Right cardiac atrium (tissue), 5 donors: ENCODE results near the gene RGS9BP. TPM values are rescaled to one million over a fixed set of nuclear protein-coding genes. Genes with fewer than 3 reads are reported as not detected.
A peak's percentile ranks its signal among the peaks of the same experiment; 100 is the strongest.

Experiments used
- ATAC-seq, 2 donors: fragments of 200-7000 bp; cut with Tn5 transposase; one replicate each; pipeline versions ENCODE4 v1.8.0 to v1.9.1; 2020; ENCODE audit warnings: moderate library complexity in 2 of 2, mild to moderate bottlenecking in 1 of 2
- DNase-seq, 3 donors: peaks; one replicate each; pipeline ENCODE4 v3.0.0-alpha.2; 2020
- H3K27ac ChIP-seq: one replicate; pipeline ENCODE4 v1.5.1; 2013; ENCODE audit warnings: mild to moderate bottlenecking, low read length, control low read depth, moderate library complexity
- H3K27me3 ChIP-seq: one replicate; pipeline ENCODE4 v1.6.1; 2013; ENCODE audit not compliant: control insufficient read depth, insufficient read depth
- H3K4me1 ChIP-seq: one replicate; pipeline ENCODE4 v1.6.1; 2013; ENCODE audit warnings: low read length; ENCODE audit not compliant: control insufficient read depth, insufficient read depth
- H3K4me3 ChIP-seq: one replicate; pipeline ENCODE4 v1.5.1; 2013; ENCODE audit warnings: low read length, control low read depth
- H3K9me3 ChIP-seq: one replicate; pipeline ENCODE4 v1.6.1; 2013; ENCODE audit warnings: low read length; ENCODE audit not compliant: control insufficient read depth
- WGBS: extraction: QIAGEN DNeasy Blood & Tissue Kit; methylation state at CpG from one replicate; pipeline ENCODE4 v1.1.7; 2013; 5-methylcytosine and 5-hydroxymethylcytosine counted together
- intact Hi-C, 4 donors: fragments of 100-400 bp; cut with DNase I; formaldehyde crosslinking; loops; one replicate each; pipeline versions ENCODE4 v1.11.0 to v1.14.0; 2022 to 2023
- polyA plus RNA-seq: library from polyadenylated mRNA; stranded (reverse); fragments of 200-250 nt; gene quantifications from one replicate; pipeline ENCODE4 v1.2.3, GENCODE V29; 2013
- total RNA-seq, 4 donors: library from RNA; stranded (reverse); fragmentation: NEBNext Ultra II Directional; extraction: Animal tissue kit (Norgen Biotek cat#: 25700); gene quantifications; one replicate each; pipeline ENCODE4 v1.2.1, GENCODE V29; 2021
- donor health status: healthy with polysubstance abuse.
- donor health status: DM: no; HTN: yes; CAD: no.
- donor health status: DM: no; HTN: no; CAD: no.
- donor health status: DM: no; HTN: yes; CAD: no; lungs with severe emphysema.
- donor health status: DM: yes; HTN: yes; CAD: no.

RGS9BP gene
- total and polyA plus RNA-seq, 5 donors = 1.2 to 6.6 (median 2.8) TPM

GRCh38 chr19:32720216-32720935, 44.7 kb downstream of the RGS9BP start:
- Histone ChIP-seq H3K4me3 (no peak overlapping the region), H3K27ac (no peak overlapping the region), H3K9me3 (no peaks in the 10 kb centered on the region), H3K4me1 (no peaks in the 10 kb centered on the region), H3K27me3 (no peaks in the 10 kb centered on the region)
- intact Hi-C loops = no loop called here
- no peak for DNase-seq
- peak in 1 of 2 donors; percentile 41 for ATAC-seq
- WGBS = 94% methylated on average over 22 of the region's 22 CpGs

DNA sequence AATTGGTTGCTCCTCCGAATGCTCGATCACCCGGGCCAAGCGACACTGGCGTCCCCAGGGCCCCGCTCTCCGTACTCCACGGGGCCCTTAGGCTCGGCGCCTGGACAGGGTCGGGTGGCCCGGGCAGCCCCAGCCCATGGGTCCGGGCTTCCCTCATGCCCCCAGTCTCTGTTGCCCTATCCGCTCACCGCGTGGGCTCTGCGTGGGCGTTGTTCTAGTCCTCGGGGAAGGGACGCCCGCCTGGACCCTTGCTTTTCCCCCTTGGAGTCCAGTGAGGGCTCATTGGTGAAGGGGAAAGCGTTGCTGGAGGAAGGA, 45.2 kb downstream of the RGS9BP start:
- DNase-seq = peak in 1 of 3 donors; percentile 44
- Histone ChIP-seq H3K9me3 (no peaks in the 10 kb centered on the region), H3K4me1 (no peaks in the 10 kb centered on the region), H3K27me3 (no peaks in the 10 kb centered on the region), H3K4me3 (no peak overlapping the region), H3K27ac (no peak overlapping the region)
- intact Hi-C loops = no loop called here
- ATAC-seq = peak in 1 of 2 donors; percentile 42
- 95% methylated on average over 22 of the region's 22 CpGs for WGBS

Other genes starting within 250 kb of the RGS9BP start
- gene PDCD5, start 94.7 kb upstream of the RGS9BP start, total RNA-seq = 100 to 1,000 TPM; 113 to 122 (median 116) TPM
- 254 TPM for gene PDCD5, start 94.7 kb upstream of the RGS9BP start, polyA plus RNA-seq
- 10 to 100 TPM; 16.0 to 27.9 (median 23.0) TPM for gene ANKRD27, start 668 bp upstream of the RGS9BP start, total RNA-seq
- 8.4 TPM for gene ANKRD27, start 668 bp upstream of the RGS9BP start, polyA plus RNA-seq
- gene NUDT19, start 16.0 kb downstream of the RGS9BP start, total RNA-seq = 10 to 100 TPM in 3 of 4 donors, 1 to 10 TPM in 1; 9.3 to 16.9 (median 14.0) TPM
- gene NUDT19, start 16.0 kb downstream of the RGS9BP start, polyA plus RNA-seq = 12.3 TPM
- gene TDRD12, start 43.9 kb downstream of the RGS9BP start, total RNA-seq = 1 to 10 TPM in 1 of 4 donors, under 1 TPM in 3; 0.06 to 1.0 (median 0.13) TPM
- not detected for gene TDRD12, start 43.9 kb downstream of the RGS9BP start, polyA plus RNA-seq
- under 1 TPM in 1 of 4 donors, not detected in 3; 0.18 TPM for gene SLC7A9, start 193.9 kb downstream of the RGS9BP start, total RNA-seq
- 0.18 TPM for gene SLC7A9, start 193.9 kb downstream of the RGS9BP start, polyA plus RNA-seq